ENCODE results near the gene LBHD2. TPM values are rescaled to one million over a fixed set of nuclear protein-coding genes. Genes with fewer than 3 reads are reported as not detected.
"Not testable (repeated sequence)": the region's sequence is repeated elsewhere in the genome, so short reads cannot be mapped to it uniquely, and the experiment has no call there.

The LBHD2 gene
- total RNA-seq, 2 experiments from 2014 or later: not detected

- ChIA-PET POLR2A (interaction anchor here (0.7 kb wide), 1 partner anchor 523 kb away, joined by 3 read pairs; no protein-coding TSS in a partner anchor), CTCF (no interaction called here)
- Mint-ChIP-seq H3K27ac (no peak overlapping the region), H3K36me3 (ENCODE audit: low read depth) (no peaks in the 10 kb centered on the region), H3K9me3 (no peaks in the 10 kb centered on the region), H3K4me1 (peaks cover 5% of the 10 kb centered on the region), H3K4me3 (no peak overlapping the region), H3K27me3 (peaks cover 11% of the 10 kb centered on the region)
- no peak for DNase-seq
Observed at GRCh38 chr14:103108749-103109207, 24.8 kb downstream of the LBHD2 start.

DNA sequence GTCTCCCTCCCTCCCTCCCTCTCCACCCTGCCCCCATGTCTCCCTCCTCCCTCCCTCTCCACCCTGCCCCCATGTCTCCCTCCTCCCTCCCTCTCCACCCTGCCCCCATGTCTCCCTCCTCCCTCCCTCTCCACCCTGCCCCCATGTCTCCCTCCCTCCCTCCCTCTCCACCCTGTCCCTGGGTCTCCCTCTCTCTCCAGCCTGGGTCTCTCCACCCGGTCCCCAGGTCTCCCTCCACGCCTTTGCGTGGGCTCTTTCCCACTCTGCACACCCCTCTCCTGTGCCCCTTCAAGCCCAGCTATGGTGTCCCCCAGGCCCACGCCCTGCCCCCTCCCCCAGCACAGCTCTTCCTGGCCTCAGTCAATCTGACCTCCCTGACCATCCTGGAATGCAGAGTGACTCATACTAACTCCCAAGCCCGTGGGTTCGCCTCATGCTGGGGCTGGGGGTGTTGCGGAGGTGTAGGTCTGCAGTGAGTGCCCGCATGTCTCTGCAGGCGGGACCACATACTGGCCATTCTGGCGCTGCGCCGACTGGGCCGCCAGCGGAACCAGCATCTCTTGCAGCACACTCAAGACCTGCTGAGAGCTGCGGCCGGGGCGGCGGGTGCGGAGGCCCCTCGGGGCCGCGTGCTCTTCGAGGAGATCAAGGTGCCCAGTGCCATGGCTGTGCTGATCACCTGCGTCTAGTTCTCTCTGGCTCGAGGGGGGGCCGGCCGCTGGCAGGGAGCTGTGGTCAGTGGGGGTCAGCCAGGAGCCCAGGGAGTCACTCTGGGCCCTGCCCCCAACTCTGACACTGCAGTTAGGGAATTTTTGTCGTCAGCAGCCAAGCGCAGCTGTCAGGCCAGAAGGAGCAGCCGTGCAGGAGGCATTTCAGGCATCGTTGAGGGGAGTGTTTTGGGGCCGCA lies 25.8 kb downstream of the LBHD2 start:
- peaks cover 10% of the 10 kb centered on the region for H3K27me3 Mint-ChIP-seq
- POLR2A ChIA-PET: no interaction called here
- H3K4me1 Mint-ChIP-seq: peaks cover 6% of the 10 kb centered on the region
- no peaks in the 10 kb centered on the region for H3K36me3 Mint-ChIP-seq (ENCODE audit: low read depth)
- no peak overlapping the region for H3K4me3 Mint-ChIP-seq
- DNase-seq: no peak
- CTCF ChIA-PET: no interaction called here
- H3K9me3 Mint-ChIP-seq: no peaks in the 10 kb centered on the region
- no peak overlapping the region for H3K27ac Mint-ChIP-seq

DNA sequence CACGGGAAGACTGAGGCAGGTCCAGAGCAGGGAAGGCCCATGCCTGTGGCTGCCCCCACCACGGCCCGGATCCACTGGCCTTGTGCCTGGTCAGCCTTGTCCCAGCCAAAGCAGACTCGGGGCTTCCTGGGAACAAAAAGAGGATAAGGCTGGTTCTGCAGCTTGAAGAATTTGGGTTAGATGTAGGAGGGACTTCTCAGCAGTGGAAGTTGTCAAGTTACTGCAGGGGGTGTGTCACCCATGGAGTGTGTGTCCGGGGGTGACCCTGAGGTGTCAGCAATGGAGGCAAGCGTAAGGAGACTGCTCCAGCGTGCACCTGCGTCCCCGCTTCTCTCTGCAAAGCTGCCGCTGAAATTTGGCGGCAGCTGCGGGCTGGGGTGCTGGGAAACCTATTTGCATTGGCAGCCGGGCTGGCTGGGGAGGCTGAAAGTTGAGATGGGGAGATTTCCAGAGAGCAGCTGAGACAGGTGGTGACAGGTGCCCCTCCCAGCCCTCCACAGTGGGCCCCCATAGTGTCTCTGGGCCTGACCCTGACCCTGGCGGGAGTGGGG lies 26.7 kb downstream of the LBHD2 start:
- Mint-ChIP-seq H3K4me1 (peaks cover 8% of the 10 kb centered on the region), H3K27me3 (peaks cover 1% of the 10 kb centered on the region), H3K27ac (no peak overlapping the region), H3K4me3 (no peak overlapping the region), H3K36me3 (ENCODE audit: low read depth) (no peaks in the 10 kb centered on the region), H3K9me3 (no peaks in the 10 kb centered on the region)
- ChIA-PET CTCF (no interaction called here), POLR2A (no interaction called here)
- no peak for DNase-seq

DNA sequence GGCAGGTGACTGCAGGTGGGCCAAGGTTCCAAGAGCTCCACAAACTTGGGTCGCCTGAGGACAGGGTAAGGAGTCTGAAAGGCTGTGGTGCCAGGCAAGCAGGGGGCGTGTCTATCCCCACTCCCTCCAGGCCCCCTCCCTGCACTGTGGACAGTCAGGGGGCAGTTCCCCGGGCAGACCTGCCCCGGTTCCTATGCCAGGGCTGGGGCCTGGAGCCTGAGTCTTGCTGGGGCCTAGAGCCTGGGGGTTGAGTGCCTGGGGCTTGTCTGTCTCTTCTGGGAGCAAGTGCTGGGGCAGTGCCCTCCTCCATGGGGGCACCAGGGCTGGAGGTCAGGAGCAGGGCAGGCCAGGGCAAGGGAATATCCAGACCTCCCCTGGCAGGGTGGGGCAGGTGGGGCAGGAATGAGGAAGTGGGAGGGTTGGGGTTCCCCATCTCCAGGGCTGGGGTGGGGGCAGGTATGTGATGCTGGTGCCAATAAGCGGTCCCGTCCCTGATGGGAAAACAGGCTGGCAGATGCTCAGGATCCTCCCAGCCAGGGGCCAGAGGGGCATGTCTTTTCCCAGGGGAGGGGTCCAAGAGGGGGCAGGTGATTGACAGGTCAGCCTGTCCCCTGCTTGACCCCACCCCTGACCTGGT lies 27.3 kb downstream of the LBHD2 start:
- no peaks in the 10 kb centered on the region for H3K27me3 Mint-ChIP-seq
- H3K4me1 Mint-ChIP-seq: peaks cover 11% of the 10 kb centered on the region
- no peak overlapping the region for H3K4me3 Mint-ChIP-seq
- no peaks in the 10 kb centered on the region for H3K36me3 Mint-ChIP-seq (ENCODE audit: low read depth)
- no peaks in the 10 kb centered on the region for H3K9me3 Mint-ChIP-seq
- CTCF ChIA-PET: no interaction called here
- DNase-seq: no peak
- POLR2A ChIA-PET: no interaction called here
- H3K27ac Mint-ChIP-seq: no peak overlapping the region

GRCh38 chr14:103112400-103113243 lies 28.6 kb downstream of the LBHD2 start:
- no peaks in the 10 kb centered on the region for H3K27me3 Mint-ChIP-seq
- H3K4me3 Mint-ChIP-seq: no peak overlapping the region
- H3K27ac Mint-ChIP-seq: no peak overlapping the region
- POLR2A ChIA-PET: no interaction called here
- CTCF ChIA-PET: no interaction called here
- no peaks in the 10 kb centered on the region for H3K9me3 Mint-ChIP-seq
- H3K36me3 Mint-ChIP-seq (ENCODE audit: low read depth): no peaks in the 10 kb centered on the region
- DNase-seq: no peak
- peaks cover 11% of the 10 kb centered on the region for H3K4me1 Mint-ChIP-seq

DNA sequence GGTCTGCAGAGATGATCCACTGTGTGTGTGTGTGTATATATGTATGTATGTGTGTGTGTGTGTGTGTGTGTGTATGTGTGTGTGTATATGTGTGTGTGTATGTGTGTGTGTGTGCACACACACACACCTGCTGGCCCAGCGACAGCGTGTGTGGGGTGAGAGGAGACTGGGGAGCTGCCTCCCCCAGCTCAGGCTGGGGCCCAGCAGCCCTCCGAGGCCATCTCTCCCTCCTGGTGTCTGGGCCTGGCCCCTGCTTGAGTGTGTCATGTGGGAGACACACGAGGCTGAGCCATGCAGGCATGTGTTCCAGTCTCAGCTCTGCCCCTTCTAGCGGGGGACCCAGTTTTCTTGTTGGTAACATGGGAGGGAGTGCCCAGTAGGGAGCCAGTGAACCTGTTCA lies 29.3 kb downstream of the LBHD2 start:
- no peak overlapping the region for H3K4me3 Mint-ChIP-seq
- no peak overlapping the region for H3K27ac Mint-ChIP-seq
- H3K36me3 Mint-ChIP-seq (ENCODE audit: low read depth): no peaks in the 10 kb centered on the region
- H3K27me3 Mint-ChIP-seq: no peaks in the 10 kb centered on the region
- H3K4me1 Mint-ChIP-seq: peaks cover 11% of the 10 kb centered on the region
- H3K9me3 Mint-ChIP-seq: no peaks in the 10 kb centered on the region
- CTCF ChIA-PET: no interaction called here
- no peak for DNase-seq
- POLR2A ChIA-PET: no interaction called here

DNA sequence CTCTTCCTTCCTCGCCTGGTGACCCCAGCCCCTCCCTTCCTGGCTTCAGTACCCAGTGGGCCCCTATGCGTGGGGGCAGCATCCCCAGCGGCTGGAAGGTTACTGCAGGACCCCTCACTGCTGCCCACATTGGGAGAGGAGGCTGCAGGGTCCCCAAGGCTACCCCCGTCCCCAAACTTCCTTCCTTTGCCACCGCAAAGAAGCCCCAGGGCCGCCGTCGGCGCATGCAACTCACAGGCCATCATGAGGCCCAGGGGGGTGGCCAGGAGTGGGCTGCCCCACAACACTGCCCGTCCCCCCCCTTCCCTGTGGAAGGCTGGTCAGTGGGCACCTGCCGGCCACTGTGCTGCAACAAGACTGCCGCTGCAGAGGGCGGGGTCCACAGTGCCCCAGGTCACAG lies 29.8 kb downstream of the LBHD2 start:
- Mint-ChIP-seq H3K27ac (no peak overlapping the region), H3K4me1 (peaks cover 11% of the 10 kb centered on the region), H3K36me3 (ENCODE audit: low read depth) (no peaks in the 10 kb centered on the region), H3K9me3 (no peaks in the 10 kb centered on the region), H3K27me3 (no peaks in the 10 kb centered on the region), H3K4me3 (no peak overlapping the region)
- ChIA-PET POLR2A (no interaction called here), CTCF (no interaction called here)
- DNase-seq: no peak

- H3K9me3 Mint-ChIP-seq; H3K36me3 Mint-ChIP-seq (ENCODE audit: low read depth); POLR2A ChIA-PET; H3K27me3 Mint-ChIP-seq; DNase-seq; H3K27ac Mint-ChIP-seq: not testable (repeated sequence)
- CTCF ChIA-PET: interaction anchor here (3.0 kb wide), 1 partner anchor 10 kb away, joined by 17 read pairs; no protein-coding TSS in a partner anchor
- Mint-ChIP-seq H3K4me1 (peaks cover 11% of the 10 kb centered on the region), H3K4me3 (peak overlapping the region; percentile 53)
Observed at GRCh38 chr14:103115086-103115679, 31.2 kb downstream of the LBHD2 start.

DNA sequence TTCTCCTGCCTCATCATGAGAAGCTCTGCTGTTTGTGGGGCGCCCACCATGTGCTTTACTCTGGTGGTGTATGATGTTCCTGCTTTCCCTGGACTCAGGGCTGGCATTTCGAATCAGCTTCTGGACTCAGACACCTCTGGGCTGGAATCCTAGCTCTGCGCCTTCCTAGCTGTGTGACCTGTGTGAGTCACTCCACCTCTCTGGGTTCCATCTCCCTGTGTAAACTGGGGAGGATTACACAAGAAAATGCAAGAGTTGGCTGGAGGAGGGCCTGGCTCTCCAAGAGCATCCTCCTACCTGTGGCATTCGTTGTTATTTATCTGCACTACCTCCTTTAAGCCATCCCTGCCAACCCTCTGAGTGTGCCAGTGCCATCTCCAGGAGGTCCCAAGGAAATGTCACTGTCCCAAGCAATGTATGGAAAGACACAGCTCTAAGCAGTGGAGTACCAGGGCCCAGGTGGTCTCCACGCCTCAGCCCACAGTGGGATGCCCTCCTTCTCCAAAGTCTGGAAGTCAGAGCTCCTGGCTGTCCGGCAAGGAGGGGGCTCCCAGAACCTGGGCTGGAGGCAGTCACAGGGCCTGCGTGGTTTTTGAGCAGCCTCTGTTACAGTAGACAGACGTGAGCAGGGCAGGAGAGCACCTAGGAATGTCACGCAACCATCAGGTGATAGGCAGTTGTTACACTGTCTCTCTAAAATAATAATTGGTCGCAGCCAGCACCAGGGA lies 32.0 kb downstream of the LBHD2 start:
- Mint-ChIP-seq H3K27me3 (peaks cover 10% of the 10 kb centered on the region), H3K36me3 (ENCODE audit: low read depth) (no peaks in the 10 kb centered on the region), H3K4me1 (peaks cover 11% of the 10 kb centered on the region), H3K4me3 (no peak overlapping the region), H3K27ac (no peak overlapping the region), H3K9me3 (no peaks in the 10 kb centered on the region)
- POLR2A ChIA-PET: no interaction called here
- CTCF ChIA-PET: interaction anchor here (3.0 kb wide), 1 partner anchor 11 kb away, joined by 17 read pairs; no protein-coding TSS in a partner anchor
- no peak for DNase-seq

DNA sequence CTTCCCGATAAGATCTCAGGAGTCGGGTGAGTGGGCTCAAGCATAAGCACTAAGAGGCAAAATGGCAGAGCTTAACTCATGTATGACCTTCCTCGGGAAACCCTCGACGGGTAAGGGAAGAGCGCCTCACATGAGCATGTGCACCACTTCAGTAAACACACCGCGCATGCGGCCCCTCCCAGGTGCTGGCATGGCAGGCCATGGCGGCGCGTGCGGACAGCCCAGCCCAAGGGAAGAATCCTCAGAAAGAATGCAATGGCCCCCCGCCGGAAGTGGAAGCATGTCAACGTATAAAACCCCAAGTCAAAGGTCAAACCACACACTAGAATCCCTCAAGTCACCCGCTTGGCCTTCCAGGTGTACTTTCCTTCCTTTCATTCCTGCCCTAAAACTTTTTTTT lies 32.6 kb downstream of the LBHD2 start:
- peaks cover 14% of the 10 kb centered on the region for H3K27me3 Mint-ChIP-seq
- CTCF ChIA-PET: interaction anchor here (3.0 kb wide), 1 partner anchor 11 kb away, joined by 17 read pairs; no protein-coding TSS in a partner anchor
- no peak overlapping the region for H3K4me3 Mint-ChIP-seq

GRCh38 chr14:103117499-103117898 lies 33.5 kb downstream of the LBHD2 start:
- Mint-ChIP-seq H3K27me3 (peaks cover 21% of the 10 kb centered on the region), H3K4me1 (peaks cover 11% of the 10 kb centered on the region)
- CTCF ChIA-PET; H3K36me3 Mint-ChIP-seq (ENCODE audit: low read depth); DNase-seq; H3K4me3 Mint-ChIP-seq; H3K9me3 Mint-ChIP-seq; POLR2A ChIA-PET; H3K27ac Mint-ChIP-seq: not testable (repeated sequence)

More for the DNA sequence above, 32.6 kb downstream of the LBHD2 start:
- H3K36me3 Mint-ChIP-seq (ENCODE audit: low read depth): no peaks in the 10 kb centered on the region
- no peak for DNase-seq
- H3K27ac Mint-ChIP-seq: no peak overlapping the region
- peaks cover 11% of the 10 kb centered on the region for H3K4me1 Mint-ChIP-seq
- no peaks in the 10 kb centered on the region for H3K9me3 Mint-ChIP-seq
- POLR2A ChIA-PET: no interaction called here

DNA sequence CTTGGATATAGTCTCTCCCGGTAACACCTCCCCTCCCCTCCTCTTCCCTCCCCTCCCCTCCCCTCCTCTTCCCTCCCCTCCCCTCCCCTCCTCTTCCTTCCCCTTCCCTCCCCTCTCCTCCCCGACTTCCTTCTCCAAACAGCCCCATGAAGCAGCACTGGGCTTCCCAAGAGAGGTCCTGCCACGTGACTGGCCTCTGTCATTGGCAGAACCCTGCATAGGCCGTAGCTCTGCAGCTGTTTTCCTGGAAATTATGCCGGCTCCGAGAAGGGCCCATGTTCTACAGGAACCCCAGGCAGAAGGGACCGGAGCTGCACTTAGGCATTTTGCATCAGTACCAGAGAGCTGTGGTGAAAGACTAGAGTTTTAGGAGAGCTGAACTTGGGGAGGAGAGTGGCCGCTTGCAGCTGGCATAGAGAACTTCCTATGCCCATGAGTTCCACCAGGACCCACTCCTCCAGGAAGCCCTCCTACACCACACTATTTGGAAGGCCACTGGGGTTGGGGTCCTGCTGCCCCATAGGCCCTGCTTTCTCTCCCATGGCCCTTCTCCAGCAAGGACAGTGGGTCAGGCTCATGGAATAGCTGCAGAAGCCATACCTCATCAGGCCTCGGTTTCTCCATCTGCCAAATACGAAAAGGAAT lies 34.1 kb downstream of the LBHD2 start:
- Mint-ChIP-seq H3K4me1 (peaks cover 11% of the 10 kb centered on the region), H3K36me3 (ENCODE audit: low read depth) (no peaks in the 10 kb centered on the region), H3K27me3 (peaks cover 21% of the 10 kb centered on the region), H3K27ac (no peak overlapping the region), H3K4me3 (no peak overlapping the region), H3K9me3 (no peaks in the 10 kb centered on the region)
- CTCF ChIA-PET: no interaction called here
- POLR2A ChIA-PET: no interaction called here
- DNase-seq: no peak
